ENCODE data around the gene IL17C. TPM values are rescaled to one million over a fixed set of nuclear protein-coding genes. Genes with fewer than 3 reads are reported as not detected.

Gene IL17C, protein sequence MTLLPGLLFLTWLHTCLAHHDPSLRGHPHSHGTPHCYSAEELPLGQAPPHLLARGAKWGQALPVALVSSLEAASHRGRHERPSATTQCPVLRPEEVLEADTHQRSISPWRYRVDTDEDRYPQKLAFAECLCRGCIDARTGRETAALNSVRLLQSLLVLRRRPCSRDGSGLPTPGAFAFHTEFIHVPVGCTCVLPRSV
- 0.44 TPM in 1 of 2 replicates, not detected in the other for total RNA-seq

GRCh38 chr16:88638323-88639230, at the start of gene IL17C:
IL17C (plus strand) TSS chr16:88638572; CDS start chr16:88638642, 70 bp downstream.

GRCh38 chr16:88650749-88651275, 12.4 kb downstream of the IL17C start, which contains the start of gene CYBA:
CYBA (minus strand) TSS chr16:88651053; CDS start chr16:88651013, 40 bp downstream.

GRCh38 chr16:88662843-88663606, 24.7 kb downstream of the IL17C start, which contains the start of gene MVD:
MVD (minus strand) TSS chr16:88663091; CDS start chr16:88663080, 11 bp downstream.

DNA sequence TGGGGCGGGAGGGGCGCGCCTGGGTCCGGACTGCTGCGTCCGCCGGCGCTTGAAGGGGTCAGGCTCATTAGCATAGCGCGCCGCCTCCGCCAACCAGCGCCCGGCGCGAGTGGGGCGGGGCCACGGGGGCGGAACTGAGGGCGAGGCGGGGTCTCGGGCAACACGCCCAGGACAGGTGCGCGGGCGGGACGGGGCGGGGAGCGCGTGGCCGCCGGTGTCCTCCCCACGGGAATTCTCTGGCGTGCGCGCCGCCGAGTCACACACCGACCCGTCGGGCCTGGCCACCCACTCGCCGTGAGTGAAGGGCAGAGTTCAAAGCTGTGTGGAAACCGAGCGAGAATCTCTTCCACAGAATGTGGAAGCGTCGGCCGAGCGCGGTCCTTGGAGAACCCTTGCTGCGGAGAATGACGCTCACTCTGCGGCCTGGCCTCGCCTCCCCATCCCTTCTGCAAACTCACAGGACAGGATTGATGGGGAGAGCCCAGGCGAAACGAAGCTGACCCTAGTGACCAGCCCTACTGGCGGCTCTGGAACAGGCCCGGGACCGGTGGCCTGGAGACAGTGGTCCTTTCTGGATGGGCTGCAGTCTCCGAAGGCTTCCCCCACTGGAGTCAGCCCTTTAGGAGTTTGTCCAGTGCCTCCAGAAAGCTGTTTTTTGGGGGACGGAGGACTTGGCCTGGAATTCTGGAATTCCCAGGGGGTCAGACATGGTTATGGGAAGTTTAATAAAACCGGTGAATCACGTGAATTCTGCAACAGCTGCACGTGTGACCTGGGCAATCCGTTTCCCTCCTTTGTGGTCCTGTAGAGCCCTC, 48.3 kb downstream of the IL17C start, which contains the start of gene SNAI3:
TSS of gene SNAI3 (minus strand) at position 69 of the 815 bp plus-strand sequence. CDS start 101 bp downstream, outside the sequence.

Other genes with a start within 250 kb of the IL17C start
- gene ZFPM1, start 185.3 kb upstream of the IL17C start, total RNA-seq, result 2.3 and 4.4 TPM in 2 replicates
- gene ZC3H18, start 68.2 kb upstream of the IL17C start, total RNA-seq, result 17.2 and 19.3 TPM in 2 replicates
- gene CYBA, start 12.5 kb downstream of the IL17C start, total RNA-seq, result 136 and 240 TPM in 2 replicates
- 67.6 and 232 TPM in 2 replicates for gene MVD, start 24.5 kb downstream of the IL17C start, total RNA-seq
- gene SNAI3, start 47.9 kb downstream of the IL17C start, total RNA-seq, result 0.22 TPM in 1 of 2 replicates, not detected in the other
- gene RNF166, start 67.8 kb downstream of the IL17C start, total RNA-seq, result 19.7 and 30.4 TPM in 2 replicates
- gene CTU2, start 67.9 kb downstream of the IL17C start, total RNA-seq, result 11.2 and 37.5 TPM in 2 replicates
- 229 and 273 TPM in 2 replicates for gene PIEZO1, start 146.6 kb downstream of the IL17C start, total RNA-seq
- 3.5 and 26.5 TPM in 2 replicates for gene CDT1, start 165.2 kb downstream of the IL17C start, total RNA-seq
- 52.7 and 58.3 TPM in 2 replicates for gene APRT, start 173.4 kb downstream of the IL17C start, total RNA-seq
- 31.1 and 43.8 TPM in 2 replicates for gene GALNS, start 218.4 kb downstream of the IL17C start, total RNA-seq
- 35.1 and 78.1 TPM in 2 replicates for gene TRAPPC2L, start 218.6 kb downstream of the IL17C start, total RNA-seq
- gene PABPN1L, start 228.1 kb downstream of the IL17C start, total RNA-seq, result not detected in 2 replicates